ENCODE results near the gene RBX1. TPM values are rescaled to one million over a fixed set of nuclear protein-coding genes. Genes with fewer than 3 reads are reported as not detected.
A peak's percentile ranks its signal among the peaks of the same experiment; 100 is the strongest.

The RBX1 gene
- total RNA-seq, 1 experiment from 2014 or later, result 53.3 TPM

GRCh38 chr22:41022470-41023298, 71.5 kb downstream of the RBX1 start:
- DNase-seq (ENCODE audit: low read depth), result peak; percentile 68

Other genes with a start within 250 kb of the RBX1 start
- gene SLC25A17, start 132.0 kb upstream of the RBX1 start, total RNA-seq (2014; rRNA removed), result 26.0 and 28.5 TPM in 2 replicates
- 187 and 203 TPM in 2 replicates for gene ST13, start 94.7 kb upstream of the RBX1 start, total RNA-seq (2014; rRNA removed)
- 9.4 and 10.7 TPM in 2 replicates for gene XPNPEP3, start 94.2 kb upstream of the RBX1 start, total RNA-seq (2014; rRNA removed)
- gene DNAJB7, start 89.3 kb upstream of the RBX1 start, total RNA-seq (2014; rRNA removed), result not detected in 2 replicates
- 17.2 and 24.0 TPM in 2 replicates for gene EP300, start 141.2 kb downstream of the RBX1 start, total RNA-seq (2014; rRNA removed)